ENCODE measurements around the gene MSRB1. TPM values are rescaled to one million over a fixed set of nuclear protein-coding genes. Genes with fewer than 3 reads are reported as not detected.

MSRB1 gene
- total and polyA plus RNA-seq, 10 donors, result 31.1 to 114 (median 57.2) TPM

- DNase-seq, result no peak
- Histone ChIP-seq H3K9me3 (no peaks in the 10 kb centered on the region), H3K36me3 (no peaks in the 10 kb centered on the region), H3K4me3 (no peak overlapping the region), H3K4me1 (peaks cover 0 to 9% (median 0%) of the 10 kb centered on the region in 6 donors), H3K27ac (no peak overlapping the region), H3K27me3 (replicated peaks in 1 of 7) (peaks cover 0 to 77% (median 30%) of the 10 kb centered on the region in 7 donors)
- no peak for TF ChIP-seq POLR2AphosphoS5 (IDR thresholded peaks at IDR 0.05)
- no peak for TF ChIP-seq POLR2A (IDR thresholded peaks at IDR 0.05)
- no peak for TF ChIP-seq CTCF (IDR thresholded peaks at IDR 0.05 in 8 of 11, conservative IDR thresholded peaks at IDR 0.05 in 3 of 11)
- intact Hi-C loops (cut with DNase I; ENCODE audit: low total_unique reads), result no loop called here
- WGBS, 5 donors, result 67 to 86% (median 83%) methylated on average over 12 to 18 of the region's 18 CpGs
Measured at GRCh38 chr16:1909561-1910231, 33.3 kb downstream of the MSRB1 start.

- Histone ChIP-seq H3K27me3 (replicated peaks in 1 of 7) (peaks cover 0 to 71% (median 26%) of the 10 kb centered on the region in 7 donors), H3K4me3 (no peak overlapping the region), H3K9me3 (no peaks in the 10 kb centered on the region), H3K4me1 (peaks cover 0 to 3% (median 0%) of the 10 kb centered on the region in 6 donors), H3K36me3 (no peaks in the 10 kb centered on the region), H3K27ac (no peak overlapping the region)
- intact Hi-C loops (cut with DNase I; ENCODE audit: low total_unique reads), result no loop called here
- DNase-seq, result no peak
- WGBS, 5 donors, result 67 to 72% (median 70%) methylated on average over 3 to 9 of the region's 9 CpGs
- TF ChIP-seq POLR2AphosphoS5 (IDR thresholded peaks at IDR 0.05), result no peak
- TF ChIP-seq CTCF (IDR thresholded peaks at IDR 0.05 in 8 of 11, conservative IDR thresholded peaks at IDR 0.05 in 3 of 11), result no peak
- no peak for TF ChIP-seq POLR2A (IDR thresholded peaks at IDR 0.05)
Measured at GRCh38 chr16:1908983-1909382, 34.0 kb downstream of the MSRB1 start.

GRCh38 chr16:1908184-1908583, 34.8 kb downstream of the MSRB1 start:
- no peak for DNase-seq
- Histone ChIP-seq H3K9me3 (no peaks in the 10 kb centered on the region), H3K27ac (no peak overlapping the region), H3K4me3 (no peak overlapping the region), H3K36me3 (no peaks in the 10 kb centered on the region), H3K27me3 (replicated peaks in 1 of 7) (peaks cover 0 to 70% (median 26%) of the 10 kb centered on the region in 7 donors), H3K4me1 (no peaks in the 10 kb centered on the region)
- TF ChIP-seq POLR2AphosphoS5 (IDR thresholded peaks at IDR 0.05) (no peak), POLR2A (IDR thresholded peaks at IDR 0.05) (no peak), CTCF (IDR thresholded peaks at IDR 0.05 in 8 of 11, conservative IDR thresholded peaks at IDR 0.05 in 3 of 11) (no peak)
- WGBS, 5 donors, result 37 to 50% (median 43%) methylated on average over 8 to 17 of the region's 17 CpGs
- intact Hi-C loops (cut with DNase I; ENCODE audit: low total_unique reads), result no loop called here

GRCh38 chr16:1907226-1907860, 35.7 kb downstream of the MSRB1 start:
- DNase-seq, result no peak
- H3K27ac ChIP-seq, result no peak overlapping the region
- H3K9me3 ChIP-seq, result no peaks in the 10 kb centered on the region
- H3K36me3 ChIP-seq, result no peaks in the 10 kb centered on the region
- H3K4me3 ChIP-seq, result no peak overlapping the region
- no peaks in the 10 kb centered on the region for H3K4me1 ChIP-seq
- intact Hi-C loops (cut with DNase I; ENCODE audit: low total_unique reads), result no loop called here
- WGBS, 5 donors, result 60 to 78% (median 65%) methylated on average over 12 to 17 of the region's 17 CpGs
- peaks cover 0 to 67% (median 26%) of the 10 kb centered on the region in 7 donors for H3K27me3 ChIP-seq (replicated peaks in 1 of 7)
- no peak for TF ChIP-seq POLR2A (IDR thresholded peaks at IDR 0.05)
- no peak for TF ChIP-seq CTCF (IDR thresholded peaks at IDR 0.05 in 8 of 11, conservative IDR thresholded peaks at IDR 0.05 in 3 of 11)
- TF ChIP-seq POLR2AphosphoS5 (IDR thresholded peaks at IDR 0.05), result no peak

Measured in spleen (tissue), 11 donors.